Right renal cortex interstitium (tissue), 3 donors: ENCODE data around the gene NLRP9. TPM values are rescaled to one million over a fixed set of nuclear protein-coding genes. Genes with fewer than 3 reads are reported as not detected.

Experiments used
- DNase-seq, 3 donors: peaks; one replicate each; pipeline ENCODE4 v3.0.0-alpha.2; 2013; ENCODE audit warnings: low read depth in 3 of 3, low spot score in 2 of 3
- polyA plus RNA-seq, 3 donors: library from polyadenylated mRNA; unstranded; fragments of 120-200 nt; gene quantifications; one replicate each; pipeline ENCODE4 v1.2.1, GENCODE V29; 2013; ENCODE audit not compliant: insufficient read length in 3 of 3

Gene NLRP9
- polyA plus RNA-seq, 3 donors, result 0.07 TPM; not detected in 2

DNA sequence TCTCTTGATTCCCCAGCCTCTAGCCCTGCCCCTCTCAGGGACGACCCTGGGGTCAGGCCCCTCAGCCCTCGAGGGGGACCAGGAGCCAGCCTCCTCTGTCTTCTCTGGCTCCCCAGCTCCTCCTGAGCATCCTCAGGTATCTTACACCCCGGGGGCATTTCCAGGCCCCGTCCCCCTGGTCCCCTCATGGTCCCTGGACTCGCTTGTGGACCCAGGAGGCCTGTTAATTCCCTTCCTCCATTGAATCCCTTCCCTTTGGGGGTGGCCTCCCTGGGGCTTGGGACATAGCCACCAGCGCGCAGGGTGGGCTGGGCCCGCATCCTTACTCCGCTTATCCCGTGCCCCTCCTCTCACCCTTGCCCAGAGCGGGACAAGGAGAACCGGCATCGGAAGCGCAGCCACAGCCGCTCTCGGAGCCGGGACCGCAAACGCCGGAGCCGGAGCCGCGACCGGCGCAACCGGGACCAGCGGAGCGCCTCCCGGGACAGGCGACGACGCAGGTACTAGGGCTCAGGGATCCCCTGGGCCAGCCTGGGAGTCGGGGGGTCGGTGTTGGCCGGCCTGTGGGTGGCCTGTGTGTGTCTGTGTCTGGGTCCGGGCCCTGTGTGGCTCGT, 79.2 kb downstream of the NLRP9 start:
- DNase-seq, result no peak

Other genes with a start within 250 kb of the NLRP9 start
- gene SSC5D, start 250.0 kb downstream of the NLRP9 start, polyA plus RNA-seq, result 1 to 10 TPM; 1.1 to 1.6 (median 1.2) TPM
- under 1 TPM; 0.37 to 0.51 (median 0.50) TPM for gene SBK2, start 201.3 kb downstream of the NLRP9 start, polyA plus RNA-seq
- gene SBK3, start 192.9 kb downstream of the NLRP9 start, polyA plus RNA-seq, result under 1 TPM in 2 of 3 donors, not detected in 1; 0.15 to 0.21 TPM
- gene ZNF579, start 157.6 kb downstream of the NLRP9 start, polyA plus RNA-seq, result 10 to 100 TPM; 11.8 to 13.2 (median 13.1) TPM
- gene FIZ1, start 138.9 kb downstream of the NLRP9 start, polyA plus RNA-seq, result 10 to 100 TPM; 16.6 to 18.9 (median 17.7) TPM
- 1 to 10 TPM; 6.0 to 8.1 (median 6.6) TPM for gene ZNF524, start 138.1 kb downstream of the NLRP9 start, polyA plus RNA-seq
- gene ZNF865, start 132.8 kb downstream of the NLRP9 start, polyA plus RNA-seq, result 1 to 10 TPM; 5.1 to 7.0 (median 6.1) TPM
- 10 to 100 TPM in 2 of 3 donors, 1 to 10 TPM in 1; 9.1 to 10.8 (median 10.0) TPM for gene ZNF784, start 113.8 kb downstream of the NLRP9 start, polyA plus RNA-seq
- gene ZNF580, start 97.4 kb downstream of the NLRP9 start, polyA plus RNA-seq, result 10 to 100 TPM; 33.3 to 39.6 (median 38.2) TPM
- 10 to 100 TPM; 22.1 to 24.5 (median 24.2) TPM for gene ZNF581, start 94.8 kb downstream of the NLRP9 start, polyA plus RNA-seq
- gene CCDC106, start 90.2 kb downstream of the NLRP9 start, polyA plus RNA-seq, result 10 to 100 TPM; 19.1 to 20.8 (median 20.8) TPM
- gene U2AF2, start 83.4 kb downstream of the NLRP9 start, polyA plus RNA-seq, result 100 to 1,000 TPM; 156 to 170 (median 157) TPM
- gene EPN1, start 63.2 kb downstream of the NLRP9 start, polyA plus RNA-seq, result 100 to 1,000 TPM in 1 of 3 donors, 10 to 100 TPM in 2; 82.7 to 104 (median 85.8) TPM
- gene RFPL4A, start 20.7 kb upstream of the NLRP9 start, polyA plus RNA-seq, result not detected
- gene RFPL4AL1, start 30.7 kb upstream of the NLRP9 start, polyA plus RNA-seq, result under 1 TPM in 1 of 3 donors, not detected in 2; 0.24 TPM
- under 1 TPM; 0.13 to 0.19 (median 0.15) TPM for gene NLRP11, start 93.6 kb upstream of the NLRP9 start, polyA plus RNA-seq
- not detected for gene NLRP4, start 98.1 kb upstream of the NLRP9 start, polyA plus RNA-seq
- not detected for gene NLRP13, start 193.9 kb upstream of the NLRP9 start, polyA plus RNA-seq
- not detected for gene NLRP8, start 209.4 kb upstream of the NLRP9 start, polyA plus RNA-seq
- gene NLRP5, start 248.4 kb upstream of the NLRP9 start, polyA plus RNA-seq, result not detected